DMS114 treated with DMSO at 0.1 percent for 48 hours (cell line): ENCODE measurements around the gene CYP24A1.

Experiments
- DNase-seq: peaks from one replicate; lab custom pipeline; 2025; ENCODE audit not compliant: unreplicated experiment; lab: John Stamatoyannopoulos, UW

CYP24A1 gene

GRCh38 chr20:54173653-54174456, at the start of gene CYP24A1:
Gene CYP24A1 (minus strand): TSS chr20:54173986. CDS start chr20:54173579, 407 bp downstream.
- no peak for DNase-seq

DNA sequence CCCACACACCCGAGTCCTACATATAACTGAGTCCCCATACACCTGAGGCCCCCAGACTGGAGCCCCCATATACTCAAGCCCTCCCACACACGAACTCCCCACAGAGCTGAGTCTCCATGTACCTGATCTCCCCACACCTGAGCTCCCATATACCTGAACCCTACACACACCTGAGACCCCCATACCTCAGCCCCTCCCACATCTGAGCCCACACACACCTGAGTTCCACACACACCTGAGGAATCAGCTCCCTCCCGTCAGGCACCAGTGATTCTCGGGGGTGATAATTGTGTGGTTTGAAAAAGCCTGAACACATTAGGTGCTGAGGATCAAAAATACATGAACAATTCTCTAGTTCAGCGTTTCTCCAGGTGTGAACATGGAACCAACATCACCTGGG, 49.5 kb upstream of the CYP24A1 start:
- DNase-seq = no peak

- no peak for DNase-seq
Observed at GRCh38 chr20:54221996-54222890, 48.5 kb upstream of the CYP24A1 start.

DNA sequence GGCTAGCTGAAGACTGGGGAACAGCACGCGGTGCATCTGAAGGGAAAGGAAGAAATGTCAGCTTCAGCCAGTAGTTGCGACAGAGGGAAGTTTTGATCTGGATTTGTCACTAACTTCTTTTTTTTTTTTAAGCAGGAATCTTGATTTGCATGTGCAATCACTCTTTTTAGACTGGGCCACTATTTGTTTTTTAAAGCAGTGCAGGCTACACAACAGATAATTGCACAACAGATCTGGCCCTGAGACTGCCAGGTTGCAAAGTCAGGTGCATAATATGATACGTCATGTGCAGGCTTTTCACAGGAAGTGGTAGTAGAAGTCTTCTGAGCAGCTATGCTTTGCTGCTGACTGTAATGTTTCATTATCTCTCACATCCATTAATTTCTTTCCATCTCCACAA, 47.6 kb upstream of the CYP24A1 start:
- DNase-seq = no peak

DNA sequence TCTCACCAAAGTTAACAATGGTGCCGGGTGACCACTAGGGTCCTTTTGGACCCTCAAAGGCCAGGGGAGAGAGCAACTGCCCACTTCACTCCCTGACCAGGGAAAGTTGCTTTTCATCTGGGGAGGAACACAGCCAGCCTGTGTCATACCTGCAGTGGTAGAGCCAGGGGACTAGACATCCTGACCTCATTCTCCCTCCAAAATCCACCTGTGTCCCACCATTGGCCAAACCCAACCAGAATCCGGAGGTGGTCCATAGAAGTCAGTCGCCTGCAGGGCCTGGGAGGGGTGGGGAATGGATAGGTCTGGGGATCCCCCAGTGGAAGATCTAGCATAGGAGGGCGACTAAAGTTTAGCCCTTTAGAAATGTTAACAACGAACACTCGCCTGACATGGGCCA, 46.9 kb upstream of the CYP24A1 start:
- DNase-seq = no peak

GRCh38 chr20:54219751-54220426, 46.1 kb upstream of the CYP24A1 start:
- peak; percentile 66 for DNase-seq

DNA sequence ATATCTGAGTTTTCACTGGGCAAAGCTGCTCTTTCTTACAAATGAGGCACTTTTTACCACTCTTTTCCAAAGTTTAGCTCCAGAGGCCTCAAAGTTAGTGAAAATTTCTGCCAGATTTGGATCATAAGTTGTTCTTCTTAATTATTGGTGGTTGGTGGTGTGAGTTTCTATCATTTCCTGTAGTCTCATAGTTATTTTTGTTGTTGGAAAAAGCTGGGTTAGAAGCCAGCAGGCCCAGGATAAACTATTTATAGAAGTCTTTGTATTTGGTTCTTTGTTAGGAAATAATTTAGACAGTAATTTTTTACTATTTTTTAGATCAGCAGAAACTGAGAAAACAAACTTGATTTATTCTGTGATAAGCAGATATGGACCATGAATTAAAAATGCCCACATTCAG, 44.7 kb upstream of the CYP24A1 start:
- DNase-seq = no peak

DNA sequence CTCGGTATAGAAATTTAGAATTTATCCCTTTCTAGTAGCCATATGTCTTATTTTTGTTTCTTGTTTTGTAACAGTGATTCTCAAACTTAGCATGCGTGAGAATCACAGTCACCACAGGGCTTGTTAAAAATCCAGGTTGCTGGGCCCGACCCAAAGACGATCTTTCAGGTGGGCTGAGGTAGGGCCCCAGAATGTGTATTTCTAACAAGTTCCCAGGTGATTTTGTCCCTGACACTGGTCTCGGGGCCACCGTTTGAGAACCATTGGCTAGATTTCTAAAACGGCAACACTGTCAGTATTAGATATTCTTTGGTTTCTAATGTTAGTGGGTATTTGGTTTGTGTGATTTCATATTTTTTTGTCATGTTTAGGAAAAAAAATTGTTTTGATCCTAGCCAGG, 44.0 kb upstream of the CYP24A1 start:
- no peak for DNase-seq

- DNase-seq = no peak
Observed at GRCh38 chr20:54215157-54215789, 41.5 kb upstream of the CYP24A1 start.

DNA sequence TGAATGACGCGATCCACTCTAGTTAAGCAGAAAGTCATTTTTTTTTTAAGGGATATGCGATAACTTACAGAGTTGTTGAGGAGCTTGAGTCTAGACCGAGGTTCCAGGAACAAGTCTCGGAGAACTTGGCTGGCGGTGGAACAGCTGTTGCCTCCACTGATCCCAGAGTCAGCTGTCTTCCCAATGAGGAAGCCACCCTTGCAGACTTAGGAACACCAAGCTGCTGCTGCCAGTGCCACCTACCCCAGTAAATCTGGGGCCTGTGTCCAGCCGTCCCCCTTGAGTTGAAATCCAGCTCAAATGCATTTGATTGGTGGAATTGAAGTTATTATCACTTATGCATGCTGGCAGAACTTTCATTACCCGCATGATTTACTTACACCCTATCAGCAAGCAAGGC, 40.8 kb upstream of the CYP24A1 start:
- DNase-seq = no peak

DNA sequence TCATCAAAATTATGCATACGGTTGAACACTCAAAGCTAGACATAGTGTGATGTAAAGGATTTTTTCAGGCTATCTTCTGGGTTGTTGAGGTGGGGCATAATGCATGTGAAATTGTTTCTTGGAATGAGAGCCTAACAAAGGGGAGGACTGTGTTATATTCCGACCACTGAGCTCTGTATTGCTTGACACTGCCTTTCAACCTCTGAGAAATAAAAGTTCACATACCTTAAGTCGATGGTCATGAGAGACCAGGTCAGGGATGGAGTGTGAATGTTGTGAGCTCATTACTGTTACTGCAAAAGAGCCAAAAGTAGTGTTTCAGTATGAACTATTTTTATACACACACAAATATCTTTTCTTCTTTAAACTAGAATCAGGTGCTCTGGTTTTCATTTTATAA, 39.1 kb upstream of the CYP24A1 start:
- no peak for DNase-seq

DNA sequence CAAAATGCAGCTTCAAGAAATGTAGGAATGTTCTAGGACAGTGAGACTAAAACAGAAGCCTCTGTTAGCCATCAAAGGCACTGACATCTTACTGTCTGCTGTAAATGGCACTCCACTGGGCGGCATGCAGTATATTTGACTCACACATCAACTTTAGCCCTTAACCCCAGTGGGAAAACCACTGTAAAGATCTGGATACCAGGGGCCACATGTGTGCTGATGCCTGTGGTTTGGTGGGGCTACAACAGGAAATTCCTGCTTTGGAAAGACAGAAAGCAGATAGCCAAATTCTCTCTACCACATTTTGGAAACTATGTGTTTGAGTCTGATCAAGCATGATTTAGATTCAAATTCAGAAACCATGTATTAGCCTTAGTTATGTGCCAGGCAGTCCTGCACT, 38.4 kb upstream of the CYP24A1 start:
- no peak for DNase-seq

DNA sequence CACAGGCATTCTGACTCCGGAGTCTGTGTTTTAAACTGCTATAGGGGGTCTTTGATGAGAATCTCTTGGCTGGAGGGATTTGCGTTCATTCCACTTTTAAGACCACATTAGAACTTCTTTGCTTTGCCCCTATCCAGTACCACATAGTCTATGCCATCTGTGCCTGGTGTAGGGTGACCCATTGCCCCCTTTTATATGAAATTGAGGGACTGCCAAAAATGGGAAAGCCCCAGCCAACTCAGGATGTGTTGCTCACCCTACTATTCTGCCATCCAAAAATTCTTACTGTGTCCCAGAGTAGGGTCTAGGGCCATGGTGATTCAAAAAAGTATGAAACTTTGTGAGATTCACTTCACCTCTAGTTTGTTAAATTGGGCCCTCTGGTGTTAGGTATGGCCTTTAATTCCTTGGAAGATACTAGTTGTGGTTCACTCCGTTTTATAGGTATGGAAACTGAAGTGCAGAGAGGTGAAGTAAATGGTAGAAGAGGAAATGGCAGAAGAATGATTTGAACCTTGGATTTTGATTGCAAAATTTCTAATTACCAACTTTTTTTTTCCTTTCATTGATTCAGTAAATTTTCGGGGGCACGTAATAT, 35.5 kb upstream of the CYP24A1 start:
- DNase-seq = no peak

GRCh38 chr20:54208548-54209176, 34.9 kb upstream of the CYP24A1 start:
- peak; percentile 18 for DNase-seq

DNA sequence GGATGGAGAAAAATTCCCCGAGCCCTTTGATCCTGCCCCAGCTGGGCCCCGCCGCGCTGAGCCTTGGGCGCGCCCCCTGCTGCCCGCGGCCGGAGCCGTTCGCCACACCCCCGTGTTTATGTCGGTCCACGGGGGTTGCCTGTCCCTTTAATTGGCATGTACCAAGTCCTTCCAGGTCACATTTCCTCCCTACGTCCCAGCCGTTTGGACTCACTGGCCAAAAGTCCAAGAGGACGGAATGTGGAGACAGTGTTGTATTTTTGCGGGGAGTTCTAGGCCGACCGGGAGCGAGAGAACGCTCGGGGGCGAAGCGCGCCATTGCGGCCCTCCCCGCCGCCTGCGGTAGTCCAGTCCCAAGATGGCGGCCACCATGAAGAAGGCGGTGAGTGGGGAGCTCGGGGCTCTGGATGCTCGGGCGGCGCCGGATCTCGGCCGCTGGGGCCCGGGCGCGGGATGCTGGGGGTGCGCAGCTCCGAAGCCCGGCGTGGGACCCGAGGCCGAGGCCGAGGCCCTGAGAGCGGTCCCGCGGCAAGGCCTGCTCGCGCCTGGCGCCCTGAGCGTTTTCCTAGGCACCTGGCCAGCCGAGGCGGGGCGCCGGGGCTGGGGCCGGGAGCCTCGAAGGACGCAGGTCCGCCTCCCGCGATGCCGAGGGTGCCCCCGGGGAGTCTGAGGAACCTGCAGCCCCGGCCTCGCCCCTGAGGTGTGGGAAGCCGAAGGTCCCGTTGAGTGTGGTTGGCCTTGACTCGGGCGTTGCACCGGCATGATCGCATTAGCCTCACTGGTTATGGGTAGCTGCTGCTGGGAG, 34.2 kb upstream of the CYP24A1 start, which contains the start of gene PFDN4:
PFDN4 (plus strand) TSS at position 345 of the 805 bp plus-strand sequence; CDS start at position 359, 14 bp downstream.
- DNase-seq = peak; percentile 88

- DNase-seq = no peak
Observed at GRCh38 chr20:54207053-54207742, 33.4 kb upstream of the CYP24A1 start.

GRCh38 chr20:54205450-54205849, 31.7 kb upstream of the CYP24A1 start:
- DNase-seq = no peak

DNA sequence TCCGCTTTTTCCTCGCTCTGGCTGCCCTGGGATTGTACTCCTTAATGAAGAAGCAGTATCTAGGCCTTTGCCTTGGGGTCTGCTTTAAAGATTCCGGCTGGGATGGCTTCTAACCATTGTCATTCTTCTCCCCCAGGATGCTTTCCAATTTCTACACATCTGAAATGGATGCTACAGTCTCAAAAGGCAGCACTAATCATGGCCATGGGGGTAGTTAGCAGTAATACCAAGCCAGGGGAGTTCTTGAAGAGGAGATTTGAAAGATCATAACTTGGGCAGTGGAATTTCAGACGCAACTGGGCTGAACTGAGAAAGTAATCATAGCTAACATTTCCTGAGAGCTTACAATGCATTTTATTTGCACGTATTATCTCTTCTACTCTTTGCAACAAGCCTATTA, 30.7 kb upstream of the CYP24A1 start:
- DNase-seq = no peak

- DNase-seq = no peak
Observed at GRCh38 chr20:54204063-54204462, 30.3 kb upstream of the CYP24A1 start.
